H1 (cell line): ENCODE measurements around the gene MCHR2. TPM values are rescaled to one million over a fixed set of nuclear protein-coding genes. Genes with fewer than 3 reads are reported as not detected.

Experiments
- ATF3 ChIP-seq: IDR thresholded peaks from 2 replicates; pipeline ENCODE4 v1.6.1; 2011; ENCODE audit warnings: low read depth, mild to moderate bottlenecking, low read length; ENCODE audit not compliant: insufficient read depth
- EGR1 ChIP-seq: IDR thresholded peaks from 2 replicates; pipeline ENCODE4 v1.6.1; 2011; ENCODE audit warnings: low read depth, low read length, borderline replicate concordance
- GTF2F1 ChIP-seq: IDR thresholded peaks from 2 replicates; pipeline ENCODE4 v1.6.1; 2012; ENCODE audit warnings: low read depth, low read length, improper control_type of control experiment, borderline replicate concordance
- KDM4A ChIP-seq: IDR thresholded peaks from one replicate; pipeline ENCODE4 v1.7.1; 2012; ENCODE audit warnings: low read depth, mild to moderate bottlenecking, moderate library complexity, low read length, inconsistent platforms; ENCODE audit not compliant: severe bottlenecking
- NANOG ChIP-seq: IDR thresholded peaks from 2 replicates; pipeline ENCODE4 v1.6.1; 2011; ENCODE audit warnings: low read length, low read depth, mild to moderate bottlenecking, inconsistent platforms; ENCODE audit not compliant: insufficient read depth, poor library complexity, severe bottlenecking
- SIN3A ChIP-seq, 2 experiments: IDR thresholded peaks in 1 of 2; conservative IDR thresholded peaks in 1 of 2; 2 replicates each; pipeline ENCODE4 v1.6.1; 2011 to 2012; ENCODE audit warnings: low read length in 2 of 2, improper control_type of control experiment in 1 of 2, low read depth in 1 of 2, mild to moderate bottlenecking in 1 of 2
- SIX5 ChIP-seq: IDR thresholded peaks from 2 replicates; pipeline ENCODE4 v1.6.1; 2011; ENCODE audit warnings: mild to moderate bottlenecking, low read depth, low read length
- SP1 ChIP-seq: IDR thresholded peaks from 2 replicates; pipeline ENCODE4 v1.6.1; 2011; ENCODE audit warnings: low read depth, low read length
- SP4 ChIP-seq: IDR thresholded peaks from 2 replicates; pipeline ENCODE4 v1.6.1; 2012; ENCODE audit warnings: low read length, inconsistent platforms
- polyA plus RNA-seq, 7 experiments: library from polyadenylated mRNA; depleted of rRNA in 3 of 7; stranded (reverse) in 5 of 7; unstranded in 2 of 7; fragments of >200 nt in 5 of 7; fragments of 200-250 nt in 2 of 7; gene quantifications; 1 replicate in 5 of 7; 2 replicates in 1 of 7; 4 replicates in 1 of 7; pipeline versions ENCODE4 v1.2.1 to v1.2.3, GENCODE V29; 2011 to 2013; ENCODE audit warnings: missing spikeins in 2 of 7, mixed read lengths in 2 of 7
- total RNA-seq: library from RNA; stranded (reverse); fragmentation: NEBNext Ultra II Directional; extraction: Animal tissue kit (Norgen Biotek cat#: 25700); gene quantifications from 2 replicates; pipeline ENCODE4 v1.2.1, GENCODE V29; 2021

The MCHR2 gene
- total and polyA plus RNA-seq, 2 of the 8 experiments (the other 6 are each of a cell fraction or from before 2014, with no cell fraction given), result not detected

- TF ChIP-seq NANOG (no peak), KDM4A (no peak), SIN3A (conservative IDR thresholded peaks at IDR 0.05 in 1 of 2, IDR thresholded peaks at IDR 0.05 in 1 of 2; ENCODE audit: low read depth in 1 of 2, low read length in 2 of 2) (no peak), EGR1 (no peak), SP1 (no peak), SP4 (no peak), GTF2F1 (no peak), SIX5 (no peak), ATF3 (no peak)
These were observed 42.8 kb downstream of the MCHR2 start (continued) for GRCh38 chr6:99951016-99951805.
